T47D (cell line): ENCODE results near the gene MYO1C.

ENCODE experiments used
- DNase-seq, 2 experiments: peaks; one replicate each; pipeline versions ENCODE4 v3.0.0 to v3.0.0-alpha.2; 2011 to 2012; ENCODE audit warnings: low read depth in 1 of 2, low spot score in 1 of 2
- JUND ChIP-seq: IDR thresholded peaks from 2 replicates; pipeline ENCODE4 v1.6.1; 2012; ENCODE audit warnings: low read depth
- in situ Hi-C: cut with HindIII; loops from 2 replicates; pipeline ENCODE4 v1.10.0; 2016; ENCODE audit warnings: low sequenced_read_pairs, low pct_unique_long_range_greater_than_20kb

The MYO1C gene

DNA sequence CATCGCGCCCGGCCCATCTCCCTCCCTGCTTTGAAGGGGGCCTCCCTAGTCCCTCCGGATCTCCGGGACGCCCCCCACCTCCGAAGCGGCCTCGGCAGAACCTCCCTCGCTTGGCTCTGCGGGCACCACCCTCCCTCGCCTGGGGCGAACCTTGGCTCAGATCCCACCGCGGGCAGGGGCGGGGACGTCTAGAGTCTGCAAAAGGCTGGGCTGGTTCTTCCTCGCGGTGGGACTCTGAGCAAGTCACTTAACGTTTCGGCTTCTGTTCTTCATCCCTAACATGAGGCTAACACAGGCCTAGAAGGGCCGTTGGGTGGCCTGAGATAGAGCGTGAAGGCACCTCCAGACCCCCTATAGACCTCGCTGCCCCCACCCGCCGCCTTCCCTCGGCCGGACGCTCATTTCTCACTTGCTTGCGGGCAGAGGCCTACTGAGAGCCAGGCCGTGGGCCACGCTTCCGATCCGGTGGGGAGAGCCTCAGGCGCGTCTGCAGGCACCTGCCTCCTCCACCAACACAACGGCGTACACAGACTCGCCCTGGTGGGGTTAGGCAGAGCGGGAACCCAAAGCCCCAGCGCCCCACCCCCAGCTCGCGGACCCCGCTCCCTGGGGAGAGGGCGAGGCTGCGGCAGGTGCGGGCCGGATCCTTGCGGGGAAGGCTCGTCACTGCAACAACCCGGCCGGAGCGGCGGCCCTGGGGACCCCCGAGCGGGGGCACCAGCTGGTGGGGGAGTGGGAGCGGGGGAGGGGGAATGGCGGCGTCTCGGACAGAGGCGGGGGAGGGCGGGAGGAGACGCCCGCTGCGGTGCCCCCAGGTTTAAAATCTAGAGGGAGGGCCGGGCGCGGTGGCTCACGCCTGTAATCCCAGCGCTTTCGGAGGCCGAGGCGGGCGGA, 5.4 kb downstream of the MYO1C start:
- no peak for TF ChIP-seq JUND
- in situ Hi-C loops, result no loop called here
- DNase-seq, result peak; percentile 59 to 91

DNA sequence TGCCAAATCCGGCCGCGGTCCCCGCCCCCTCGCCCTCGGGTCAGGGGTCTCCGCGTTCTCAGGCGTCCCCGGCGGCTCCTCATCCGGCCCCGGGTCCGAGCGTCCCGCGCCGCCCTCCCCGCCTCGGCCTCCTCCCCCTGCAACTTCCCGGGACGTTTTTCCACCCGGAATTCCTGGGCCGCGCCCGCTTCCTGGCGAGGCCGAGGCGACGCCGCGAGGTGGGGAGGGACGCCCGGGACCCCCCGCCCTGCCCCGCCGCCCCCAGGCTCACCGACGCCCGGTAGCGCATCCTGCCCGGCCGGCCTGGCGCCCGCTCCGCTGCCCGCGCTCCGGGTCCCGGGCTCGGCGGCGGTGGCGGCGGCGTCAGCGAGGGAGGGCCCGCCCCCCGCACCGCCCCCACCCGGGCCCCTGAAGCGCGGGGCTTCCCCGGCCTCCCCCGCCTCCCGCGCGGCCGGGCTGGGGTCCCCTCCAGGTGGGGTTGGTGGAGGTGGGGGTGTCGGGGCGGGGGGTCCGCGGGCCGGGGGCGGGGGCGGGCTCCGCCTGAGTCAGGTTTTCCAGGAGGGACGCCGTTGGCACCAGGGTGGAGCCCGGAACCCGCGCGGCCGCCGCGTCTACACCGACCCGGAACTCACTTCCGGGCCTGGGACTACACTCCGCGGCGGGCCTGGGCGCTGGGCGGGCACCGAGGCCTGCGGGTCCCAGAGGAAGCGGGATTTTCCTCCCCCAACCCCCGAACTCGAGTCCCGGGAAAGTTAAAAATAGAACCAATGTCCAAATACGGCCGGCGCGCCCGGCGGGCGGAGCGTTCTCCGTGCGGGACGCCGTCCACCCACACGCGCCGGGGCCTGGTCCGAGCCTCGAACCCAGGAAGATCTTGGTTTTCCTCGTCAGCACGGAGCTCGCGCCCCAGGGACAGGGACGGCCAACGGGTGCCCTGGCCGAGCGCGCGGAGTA, 6.8 kb downstream of the MYO1C start:
- peak in 1 of 2 experiments; percentile 72 for DNase-seq
- in situ Hi-C loops, result no loop called here
- TF ChIP-seq JUND, result no peak

DNA sequence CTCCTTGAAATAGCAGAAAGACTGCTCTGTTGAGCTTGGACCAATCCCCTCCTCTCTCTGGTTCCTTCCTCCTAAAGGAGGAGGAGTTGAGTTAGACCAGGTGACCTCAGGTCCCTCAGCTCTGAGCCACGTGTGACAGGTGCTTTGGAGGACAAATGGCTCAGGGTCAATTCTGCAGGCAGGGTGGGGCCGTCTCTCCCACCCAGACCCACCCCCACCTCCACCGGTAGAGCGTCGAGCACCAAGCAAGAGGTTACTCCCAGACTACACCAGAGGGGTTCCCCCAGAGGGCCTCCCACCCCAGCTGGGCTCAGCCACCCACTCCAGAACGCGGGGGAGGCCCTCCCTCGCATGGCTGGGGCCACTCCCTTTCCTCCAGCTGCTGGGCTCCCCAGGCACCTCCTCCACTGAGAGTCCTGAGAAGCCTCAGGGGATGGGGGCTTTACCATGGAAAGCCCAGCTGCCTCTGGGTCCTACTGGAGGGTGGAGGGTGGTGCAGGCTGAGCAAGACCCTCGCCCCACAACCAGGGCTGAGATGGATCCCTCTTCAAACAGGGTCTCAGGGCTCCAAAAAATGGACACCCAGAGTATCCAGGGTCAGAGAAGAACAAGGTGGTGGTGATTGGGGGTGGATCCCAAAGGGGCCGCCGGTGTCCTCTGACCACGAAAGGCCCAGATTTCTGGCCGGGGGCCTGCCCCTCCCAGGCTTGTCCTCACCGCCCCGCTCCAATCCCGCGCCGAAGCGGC, 7.6 kb downstream of the MYO1C start:
- in situ Hi-C loops, result no loop called here
- no peak for TF ChIP-seq JUND
- DNase-seq, result peak; percentile 81 to 90

DNA sequence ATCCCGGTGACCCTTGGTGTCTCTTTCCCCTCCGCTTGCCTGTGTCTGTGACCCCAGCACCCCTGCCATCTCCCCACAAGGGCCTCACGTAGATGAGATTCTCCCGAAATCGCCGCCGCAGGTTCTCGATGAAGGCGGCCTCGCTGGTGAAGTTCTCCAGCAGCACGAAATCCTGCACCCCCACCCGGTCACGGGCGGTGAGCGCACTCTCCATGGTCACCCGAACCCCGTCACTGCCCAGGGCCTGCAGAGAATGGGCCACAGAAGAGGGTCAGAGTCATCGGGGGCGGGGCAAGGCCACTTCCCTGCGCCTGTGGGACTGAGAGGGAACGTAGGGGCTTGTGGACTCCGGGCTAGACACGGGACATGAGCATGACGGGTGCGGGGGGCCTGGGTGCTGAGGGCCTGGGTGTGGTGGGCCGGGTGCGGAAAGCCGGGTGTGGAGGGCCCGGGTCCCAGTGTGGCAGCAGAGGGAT, 8.4 kb downstream of the MYO1C start:
- TF ChIP-seq JUND, result no peak
- in situ Hi-C loops, result no loop called here
- DNase-seq, result no peak

DNA sequence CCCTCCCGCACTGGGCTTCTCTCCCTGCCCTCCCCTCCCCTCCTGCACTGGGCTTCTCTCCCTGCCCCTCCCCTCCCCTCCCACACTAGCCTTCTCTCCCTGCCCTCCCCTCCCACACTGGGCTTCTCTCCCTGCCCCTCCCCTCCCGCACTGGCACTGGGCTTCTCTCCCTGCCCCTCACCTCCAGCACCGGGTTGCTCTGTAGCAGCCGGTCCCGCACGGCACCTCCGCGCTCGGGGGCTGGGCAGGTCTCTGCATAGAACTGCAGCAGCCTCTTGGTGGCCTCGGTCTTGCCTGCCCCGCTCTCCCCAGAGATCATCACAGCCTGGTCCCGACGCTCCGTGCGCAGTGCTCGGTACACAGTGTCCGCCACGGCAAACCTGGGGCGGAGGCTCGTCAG, 9.8 kb downstream of the MYO1C start:
- in situ Hi-C loops, result no loop called here
- DNase-seq, result no peak
- TF ChIP-seq JUND, result no peak

DNA sequence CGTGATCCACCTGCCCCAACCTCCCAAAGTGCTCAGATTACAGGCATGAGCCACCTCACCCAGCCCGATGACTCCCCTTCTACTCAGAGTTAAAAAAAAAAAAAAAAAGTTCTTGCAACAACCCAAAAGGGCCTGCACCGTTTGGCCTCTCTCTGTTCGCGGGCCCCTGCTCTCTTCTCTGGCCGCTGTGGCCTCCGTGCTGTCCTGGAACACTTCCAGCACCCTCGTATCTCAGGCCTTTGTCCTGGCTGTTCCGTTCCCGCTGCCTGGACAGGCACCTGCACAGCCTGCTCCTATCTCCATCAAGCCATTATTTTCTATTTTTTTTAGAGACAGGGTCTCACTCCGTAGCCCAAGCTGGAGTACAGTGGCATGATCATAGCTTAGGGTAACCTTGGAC, 10.8 kb downstream of the MYO1C start:
- in situ Hi-C loops, result no loop called here

DNA sequence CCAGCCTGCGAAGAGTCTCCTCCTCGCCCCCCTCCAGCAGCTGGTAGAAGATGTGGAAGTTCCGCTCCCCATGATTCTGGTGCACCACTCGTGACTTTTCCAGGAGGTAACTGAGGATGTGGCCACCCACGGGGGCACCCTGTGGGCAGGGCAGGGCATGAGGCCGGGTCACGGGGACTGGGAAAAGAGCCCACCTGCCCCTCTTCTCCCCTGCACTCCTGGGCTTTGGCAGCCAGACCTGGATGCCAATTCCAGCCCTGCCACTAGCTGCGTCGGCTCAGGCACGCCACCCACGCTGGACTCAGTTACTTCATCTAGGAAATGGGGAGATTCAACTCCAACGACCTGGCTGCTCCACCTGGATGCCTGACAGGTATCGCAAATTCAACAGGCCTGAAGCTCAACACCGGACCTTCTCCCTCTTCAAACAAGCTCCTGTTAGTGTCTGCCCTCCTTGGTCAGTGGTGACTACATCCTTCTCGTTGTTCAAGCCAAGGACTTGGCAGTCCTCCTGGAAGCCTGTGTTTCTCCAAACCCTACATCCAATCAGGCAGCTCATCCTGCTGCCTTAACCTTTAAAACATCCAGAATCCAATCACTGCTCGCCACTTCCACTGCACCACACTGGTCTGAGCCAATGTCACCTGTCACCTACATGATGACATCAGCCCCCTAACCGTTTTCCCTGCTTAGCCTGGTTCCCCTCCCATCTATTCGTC, 11.6 kb downstream of the MYO1C start:
- in situ Hi-C loops, result no loop called here
- TF ChIP-seq JUND, result no peak
- no peak for DNase-seq

More for the DNA sequence above, 10.8 kb downstream of the MYO1C start:
- no peak for DNase-seq
- no peak for TF ChIP-seq JUND

DNA sequence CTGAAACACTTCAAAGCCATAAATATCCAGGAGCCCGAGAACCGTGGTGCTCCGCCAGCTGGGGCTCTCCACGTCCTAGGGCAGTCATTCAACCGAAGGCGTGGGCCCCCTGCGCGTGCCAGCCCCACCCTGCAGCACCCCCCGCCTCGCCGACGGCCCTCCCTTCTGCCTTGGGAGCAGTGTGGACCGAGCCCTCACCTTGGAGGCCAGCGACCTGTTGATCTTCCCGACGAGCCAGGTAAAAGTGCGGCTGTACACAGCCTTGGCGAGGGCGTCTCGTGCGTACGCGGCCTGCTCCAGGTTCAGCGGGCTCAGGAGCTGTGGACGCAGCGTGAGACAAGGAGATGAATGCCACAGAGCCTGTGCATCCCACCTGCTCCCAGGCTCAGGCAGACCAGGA, 14.1 kb downstream of the MYO1C start:
- TF ChIP-seq JUND, result no peak
- in situ Hi-C loops, result no loop called here
- DNase-seq, result no peak

DNA sequence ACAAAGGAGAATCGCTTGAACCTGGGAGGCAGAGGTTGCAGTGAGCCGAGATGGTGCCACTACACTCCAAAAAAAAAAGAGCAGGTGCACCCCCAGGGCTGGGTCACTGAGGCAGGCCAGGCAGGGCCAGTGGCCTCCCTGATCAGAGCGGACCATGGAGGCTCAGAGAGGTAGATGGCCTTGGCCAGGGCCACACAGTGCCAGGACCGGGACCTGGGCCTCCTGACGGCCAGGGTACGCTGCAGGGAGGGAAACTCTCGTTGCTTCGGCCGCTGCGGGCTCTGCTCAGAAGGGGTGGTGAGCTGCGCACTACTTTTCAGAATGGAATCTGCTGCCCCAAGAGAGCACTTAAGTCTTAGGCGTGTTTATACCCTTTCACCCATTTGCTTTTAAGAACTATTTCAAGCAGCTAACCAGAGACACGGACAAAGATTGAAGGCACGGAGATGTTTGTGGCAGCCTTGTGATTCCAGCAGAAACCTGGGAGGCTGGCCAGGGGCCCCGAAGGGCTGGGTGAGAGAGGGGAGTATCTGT, 17.1 kb downstream of the MYO1C start:
- TF ChIP-seq JUND, result no peak
- in situ Hi-C loops, result no loop called here
- no peak for DNase-seq

DNA sequence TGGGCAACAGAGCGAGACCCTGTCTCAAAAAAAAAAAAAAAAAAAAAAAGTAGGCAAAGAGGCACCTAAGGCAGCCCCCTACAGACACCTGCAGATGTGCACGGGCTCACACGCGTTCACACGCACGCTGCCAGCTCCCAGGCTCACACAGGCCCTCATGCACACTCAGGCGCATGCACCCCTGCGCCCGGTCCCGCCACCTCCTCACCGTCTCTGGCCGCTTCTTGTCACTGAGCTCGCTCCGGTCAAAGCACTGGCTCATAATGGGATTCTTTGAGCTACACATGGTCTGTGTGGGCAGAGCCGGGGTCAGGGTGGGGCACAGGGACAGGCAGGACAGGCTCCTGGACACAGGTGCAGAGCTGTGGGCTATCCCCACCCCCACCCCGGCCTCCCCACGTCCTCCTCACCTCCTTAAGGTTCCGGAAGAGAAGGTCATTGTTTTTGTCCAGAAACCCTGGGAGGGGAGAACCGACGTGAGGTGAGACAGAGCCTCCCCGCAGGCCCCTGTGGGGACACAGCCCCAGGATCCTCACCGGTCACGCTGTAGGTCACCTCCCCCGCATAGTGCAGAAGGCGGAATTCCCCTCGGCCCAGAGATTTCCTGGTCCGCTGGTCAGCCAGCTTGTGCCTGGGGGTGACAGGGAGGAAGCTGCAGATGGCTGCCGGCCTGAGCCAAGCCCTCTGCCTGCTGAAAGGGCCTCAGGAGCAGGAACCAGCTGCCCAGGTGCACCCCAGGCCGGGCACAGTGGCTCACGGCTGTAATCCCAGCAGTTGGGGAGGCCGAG, 17.9 kb downstream of the MYO1C start:
- DNase-seq, result no peak
- in situ Hi-C loops, result no loop called here
- no peak for TF ChIP-seq JUND

DNA sequence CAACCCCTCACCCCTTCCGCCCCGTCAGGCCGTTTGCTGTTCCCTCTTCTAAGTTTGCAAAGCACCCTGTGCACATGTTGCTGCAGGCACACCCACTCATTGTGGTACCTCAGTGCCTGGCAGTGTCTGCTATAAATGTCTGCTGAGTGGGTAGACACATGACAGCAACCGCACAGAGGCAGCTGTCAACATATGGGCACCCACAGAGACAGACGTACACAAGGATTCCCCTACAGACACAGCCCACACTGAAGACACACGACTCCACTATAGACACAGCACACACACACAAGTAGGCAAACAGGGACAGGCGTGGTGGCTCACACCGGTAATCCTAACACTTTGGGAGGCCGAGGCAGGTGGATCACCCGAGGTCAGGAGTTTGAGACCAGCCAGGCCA, 18.6 kb downstream of the MYO1C start:
- TF ChIP-seq JUND, result no peak

More for the DNA sequence above, 18.6 kb downstream of the MYO1C start:
- DNase-seq, result no peak
- in situ Hi-C loops, result no loop called here
